ENCODE measurements around the gene SLC27A3. TPM values are rescaled to one million over a fixed set of nuclear protein-coding genes. Genes with fewer than 3 reads are reported as not detected.

SLC27A3 gene
- total and polyA plus RNA-seq, 9 of the 15 experiments (the other 6 are each of a cell fraction or from before 2014, with no cell fraction given): 0.57 to 5.2 (median 2.8) TPM

DNA sequence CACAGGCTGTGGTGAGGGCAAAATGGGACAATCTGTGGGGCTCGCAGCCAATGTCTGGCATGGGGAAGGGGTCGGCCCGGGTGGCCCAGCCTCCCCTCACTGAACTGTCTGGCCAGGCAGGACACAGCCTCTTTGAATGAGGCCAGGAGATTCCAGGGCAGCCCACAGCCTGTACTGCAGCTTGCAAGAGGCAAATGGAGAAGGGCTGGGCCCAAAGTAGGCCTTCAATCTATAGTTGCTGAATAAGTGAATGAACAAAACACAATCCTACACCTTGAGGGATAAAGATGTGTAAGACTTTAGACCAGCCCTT lies 23.2 kb downstream of the SLC27A3 start (continued):
- TF ChIP-seq, protein P1, sequence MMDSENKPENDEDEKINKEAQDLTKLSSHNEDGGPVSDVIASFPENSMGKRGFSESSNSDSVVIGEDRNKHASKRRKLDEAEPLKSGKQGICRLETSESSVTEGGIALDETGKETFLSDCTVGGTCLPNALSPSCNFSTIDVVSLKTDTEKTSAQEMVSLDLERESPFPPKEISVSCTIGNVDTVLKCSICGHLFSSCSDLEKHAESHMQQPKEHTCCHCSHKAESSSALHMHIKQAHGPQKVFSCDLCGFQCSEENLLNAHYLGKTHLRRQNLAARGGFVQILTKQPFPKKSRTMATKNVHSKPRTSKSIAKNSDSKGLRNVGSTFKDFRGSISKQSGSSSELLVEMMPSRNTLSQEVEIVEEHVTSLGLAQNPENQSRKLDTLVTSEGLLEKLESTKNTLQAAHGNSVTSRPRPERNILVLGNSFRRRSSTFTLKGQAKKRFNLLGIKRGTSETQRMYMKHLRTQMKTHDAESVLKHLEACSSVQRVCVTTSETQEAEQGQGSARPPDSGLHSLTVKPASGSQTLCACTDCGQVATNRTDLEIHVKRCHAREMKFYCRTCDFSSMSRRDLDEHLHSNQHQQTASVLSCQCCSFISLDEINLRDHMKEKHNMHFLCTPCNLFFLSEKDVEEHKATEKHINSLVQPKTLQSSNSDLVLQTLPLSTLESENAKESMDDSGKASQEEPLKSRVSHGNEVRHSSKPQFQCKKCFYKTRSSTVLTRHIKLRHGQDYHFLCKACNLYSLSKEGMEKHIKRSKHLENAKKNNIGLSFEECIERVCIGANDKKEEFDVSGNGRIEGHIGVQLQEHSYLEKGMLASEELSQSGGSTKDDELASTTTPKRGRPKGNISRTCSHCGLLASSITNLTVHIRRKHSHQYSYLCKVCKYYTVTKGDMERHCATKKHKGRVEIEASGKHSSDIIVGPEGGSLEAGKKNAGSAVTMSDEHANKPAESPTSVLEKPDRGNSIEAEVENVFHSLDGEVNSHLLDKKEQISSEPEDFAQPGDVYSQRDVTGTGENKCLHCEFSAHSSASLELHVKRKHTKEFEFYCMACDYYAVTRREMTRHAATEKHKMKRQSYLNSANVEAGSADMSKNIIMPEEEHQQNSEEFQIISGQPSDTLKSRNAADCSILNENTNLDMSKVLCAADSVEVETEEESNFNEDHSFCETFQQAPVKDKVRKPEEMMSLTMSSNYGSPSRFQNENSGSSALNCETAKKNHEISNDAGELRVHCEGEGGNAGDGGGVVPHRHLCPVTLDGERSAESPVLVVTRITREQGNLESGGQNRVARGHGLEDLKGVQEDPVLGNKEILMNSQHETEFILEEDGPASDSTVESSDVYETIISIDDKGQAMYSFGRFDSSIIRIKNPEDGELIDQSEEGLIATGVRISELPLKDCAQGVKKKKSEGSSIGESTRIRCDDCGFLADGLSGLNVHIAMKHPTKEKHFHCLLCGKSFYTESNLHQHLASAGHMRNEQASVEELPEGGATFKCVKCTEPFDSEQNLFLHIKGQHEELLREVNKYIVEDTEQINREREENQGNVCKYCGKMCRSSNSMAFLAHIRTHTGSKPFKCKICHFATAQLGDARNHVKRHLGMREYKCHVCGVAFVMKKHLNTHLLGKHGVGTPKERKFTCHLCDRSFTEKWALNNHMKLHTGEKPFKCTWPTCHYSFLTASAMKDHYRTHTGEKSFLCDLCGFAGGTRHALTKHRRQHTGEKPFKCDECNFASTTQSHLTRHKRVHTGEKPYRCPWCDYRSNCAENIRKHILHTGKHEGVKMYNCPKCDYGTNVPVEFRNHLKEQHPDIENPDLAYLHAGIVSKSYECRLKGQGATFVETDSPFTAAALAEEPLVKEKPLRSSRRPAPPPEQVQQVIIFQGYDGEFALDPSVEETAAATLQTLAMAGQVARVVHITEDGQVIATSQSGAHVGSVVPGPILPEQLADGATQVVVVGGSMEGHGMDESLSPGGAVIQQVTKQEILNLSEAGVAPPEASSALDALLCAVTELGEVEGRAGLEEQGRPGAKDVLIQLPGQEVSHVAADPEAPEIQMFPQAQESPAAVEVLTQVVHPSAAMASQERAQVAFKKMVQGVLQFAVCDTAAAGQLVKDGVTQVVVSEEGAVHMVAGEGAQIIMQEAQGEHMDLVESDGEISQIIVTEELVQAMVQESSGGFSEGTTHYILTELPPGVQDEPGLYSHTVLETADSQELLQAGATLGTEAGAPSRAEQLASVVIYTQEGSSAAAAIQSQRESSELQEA (IDR thresholded peaks at IDR 0.05; ENCODE audit: low read depth): no peak
- TF ChIP-seq ZNF436 (CRISPR knock-in tag; IDR thresholded peaks at IDR 0.05): no peak
- TF ChIP-seq, protein P2, sequence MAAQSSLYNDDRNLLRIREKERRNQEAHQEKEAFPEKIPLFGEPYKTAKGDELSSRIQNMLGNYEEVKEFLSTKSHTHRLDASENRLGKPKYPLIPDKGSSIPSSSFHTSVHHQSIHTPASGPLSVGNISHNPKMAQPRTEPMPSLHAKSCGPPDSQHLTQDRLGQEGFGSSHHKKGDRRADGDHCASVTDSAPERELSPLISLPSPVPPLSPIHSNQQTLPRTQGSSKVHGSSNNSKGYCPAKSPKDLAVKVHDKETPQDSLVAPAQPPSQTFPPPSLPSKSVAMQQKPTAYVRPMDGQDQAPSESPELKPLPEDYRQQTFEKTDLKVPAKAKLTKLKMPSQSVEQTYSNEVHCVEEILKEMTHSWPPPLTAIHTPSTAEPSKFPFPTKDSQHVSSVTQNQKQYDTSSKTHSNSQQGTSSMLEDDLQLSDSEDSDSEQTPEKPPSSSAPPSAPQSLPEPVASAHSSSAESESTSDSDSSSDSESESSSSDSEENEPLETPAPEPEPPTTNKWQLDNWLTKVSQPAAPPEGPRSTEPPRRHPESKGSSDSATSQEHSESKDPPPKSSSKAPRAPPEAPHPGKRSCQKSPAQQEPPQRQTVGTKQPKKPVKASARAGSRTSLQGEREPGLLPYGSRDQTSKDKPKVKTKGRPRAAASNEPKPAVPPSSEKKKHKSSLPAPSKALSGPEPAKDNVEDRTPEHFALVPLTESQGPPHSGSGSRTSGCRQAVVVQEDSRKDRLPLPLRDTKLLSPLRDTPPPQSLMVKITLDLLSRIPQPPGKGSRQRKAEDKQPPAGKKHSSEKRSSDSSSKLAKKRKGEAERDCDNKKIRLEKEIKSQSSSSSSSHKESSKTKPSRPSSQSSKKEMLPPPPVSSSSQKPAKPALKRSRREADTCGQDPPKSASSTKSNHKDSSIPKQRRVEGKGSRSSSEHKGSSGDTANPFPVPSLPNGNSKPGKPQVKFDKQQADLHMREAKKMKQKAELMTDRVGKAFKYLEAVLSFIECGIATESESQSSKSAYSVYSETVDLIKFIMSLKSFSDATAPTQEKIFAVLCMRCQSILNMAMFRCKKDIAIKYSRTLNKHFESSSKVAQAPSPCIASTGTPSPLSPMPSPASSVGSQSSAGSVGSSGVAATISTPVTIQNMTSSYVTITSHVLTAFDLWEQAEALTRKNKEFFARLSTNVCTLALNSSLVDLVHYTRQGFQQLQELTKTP (IDR thresholded peaks at IDR 0.05; ENCODE audit: low read depth in 1 of 2, partially characterized antibody in 2 of 2): no peak

Data from K562 (cell line).